Endodermal cell (in vitro differentiated cells): ENCODE measurements around the gene NACAD. TPM values are rescaled to one million over a fixed set of nuclear protein-coding genes. Genes with fewer than 3 reads are reported as not detected.

Experiments used
- DNase-seq: peaks from one replicate; pipeline ENCODE4 v3.0.0-alpha.2; 2017
- H3K27ac ChIP-seq: 2 replicates; pipeline ENCODE4 v1.5.1; 2013; ENCODE audit warnings: mild to moderate bottlenecking, low read depth, low read length, moderate library complexity
- H3K27me3 ChIP-seq: 2 replicates; pipeline ENCODE4 v1.6.1; 2013; ENCODE audit warnings: mild to moderate bottlenecking, low read length, moderate library complexity; ENCODE audit not compliant: insufficient read depth, control insufficient read depth, poor library complexity, severe bottlenecking
- H3K36me3 ChIP-seq: 2 replicates; pipeline ENCODE4 v1.7.0; 2013; ENCODE audit warnings: mild to moderate bottlenecking, low read length, moderate library complexity; ENCODE audit not compliant: control insufficient read depth, insufficient read depth
- H3K4me1 ChIP-seq: one replicate; pipeline ENCODE4 v1.7.0; 2013; ENCODE audit warnings: low read length; ENCODE audit not compliant: control insufficient read depth, insufficient read depth
- H3K4me3 ChIP-seq: 2 replicates; pipeline ENCODE4 v1.5.1; 2013; ENCODE audit warnings: mild to moderate bottlenecking, low read length, moderate library complexity
- H3K9ac ChIP-seq: 2 replicates; pipeline ENCODE4 v1.6.1; 2013; ENCODE audit warnings: mild to moderate bottlenecking, low read length, moderate library complexity; ENCODE audit not compliant: poor library complexity, severe bottlenecking; ENCODE audit errors: extremely low read depth
- H3K9me3 ChIP-seq: 2 replicates; pipeline ENCODE4 v1.6.1; 2013; ENCODE audit warnings: mild to moderate bottlenecking, low read length, moderate library complexity; ENCODE audit not compliant: control insufficient read depth
- H3K27ac Mint-ChIP-seq: 2 replicates; pipeline ENCODE4 v1.8.0; 2020; ENCODE audit warnings: mixed read lengths
- H3K27me3 Mint-ChIP-seq: 2 replicates; pipeline ENCODE4 v1.8.0; 2021; ENCODE audit warnings: mild to moderate bottlenecking, mixed read lengths; ENCODE audit not compliant: insufficient read depth
- H3K36me3 Mint-ChIP-seq: 2 replicates; pipeline ENCODE4 v1.8.0; 2020; ENCODE audit warnings: low read depth, mixed read lengths
- H3K4me1 Mint-ChIP-seq: 2 replicates; pipeline ENCODE4 v1.8.0; 2020; ENCODE audit warnings: mixed read lengths
- H3K4me3 Mint-ChIP-seq: 2 replicates; pipeline ENCODE4 v1.8.0; 2020; ENCODE audit warnings: mild to moderate bottlenecking, moderate library complexity, mixed read lengths
- H3K9me3 Mint-ChIP-seq: 2 replicates; pipeline ENCODE4 v1.8.0; 2020; ENCODE audit warnings: mild to moderate bottlenecking, mixed read lengths
- CTCF ChIP-seq: fragments of 200-600 bp; sonication (generic); conservative IDR thresholded peaks from 2 replicates; pipeline ENCODE4 v1.5.0; 2021; ENCODE audit warnings: antibody characterized with exemption, mild to moderate bottlenecking
- WGBS, 2 experiments: methylation state at CpG; one replicate each; pipeline versions ENCODE4 v1.1.5 to v1.1.7; 2013; ENCODE audit warnings: missing lambda C conversion rate in 2 of 2, mixed read lengths in 1 of 2; ENCODE audit not compliant: insufficient coverage in 1 of 2, insufficient read length in 1 of 2; 5-methylcytosine and 5-hydroxymethylcytosine counted together
- total RNA-seq, 2 donors: library from RNA; stranded (reverse); fragmentation: NEBNext Ultra II Directional in 1 of 2; extraction: Animal tissue kit (Norgen Biotek cat#: 25700) in 1 of 2; gene quantifications; 2 replicates in 1 of 2; 3 replicates in 1 of 2; pipeline ENCODE4 v1.2.1, GENCODE V29; 2021

The NACAD gene
- total RNA-seq, 2 donors from 2014 or later, result 5.8 to 6.7 TPM

GRCh38 chr7:45084336-45084735 is 4.4 kb downstream of the NACAD start:
- H3K9ac ChIP-seq, result no peak overlapping the region

GRCh38 chr7:45082831-45083331 is 5.9 kb downstream of the NACAD start:
- WGBS, 2 experiments, result 88 to 89% methylated on average over 6 to 10 of the region's 10 CpGs
- H3K9me3 Mint-ChIP-seq, result no peaks in the 10 kb centered on the region
- no peaks in the 10 kb centered on the region for H3K4me1 ChIP-seq
- H3K4me3 Mint-ChIP-seq, result no peak overlapping the region
- DNase-seq, result no peak
- no peaks in the 10 kb centered on the region for H3K4me1 Mint-ChIP-seq
- no peak overlapping the region for H3K27ac ChIP-seq
- no peak overlapping the region for H3K4me3 ChIP-seq
- H3K36me3 ChIP-seq, result no peaks in the 10 kb centered on the region
- H3K9ac ChIP-seq, result no peak overlapping the region
- no peaks in the 10 kb centered on the region for H3K27me3 Mint-ChIP-seq
- no peaks in the 10 kb centered on the region for H3K9me3 ChIP-seq
- H3K27me3 ChIP-seq, result peaks cover 1% of the 10 kb centered on the region
- TF ChIP-seq CTCF, result no peak
- peak overlapping the region; percentile 48 for H3K27ac Mint-ChIP-seq
- H3K36me3 Mint-ChIP-seq, result peaks cover 3% of the 10 kb centered on the region

More at GRCh38 chr7:45084336-45084735, 4.4 kb downstream of the NACAD start:
- Mint-ChIP-seq H3K27me3 (peaks cover 5% of the 10 kb centered on the region), H3K9me3 (no peaks in the 10 kb centered on the region), H3K27ac (no peak overlapping the region), H3K4me3 (no peak overlapping the region), H3K4me1 (no peaks in the 10 kb centered on the region), H3K36me3 (no peaks in the 10 kb centered on the region)
- Histone ChIP-seq H3K4me3 (no peak overlapping the region), H3K36me3 (no peaks in the 10 kb centered on the region), H3K27ac (peak overlapping the region; percentile 44), H3K27me3 (peaks cover 6% of the 10 kb centered on the region), H3K4me1 (no peaks in the 10 kb centered on the region), H3K9me3 (no peaks in the 10 kb centered on the region)
- WGBS, 2 experiments, result 91 to 100% methylated on average over 2 to 5 of the region's 5 CpGs
- no peak for DNase-seq
- no peak for TF ChIP-seq CTCF

- TF ChIP-seq CTCF, result no peak
- no peaks in the 10 kb centered on the region for H3K4me1 Mint-ChIP-seq
- Histone ChIP-seq H3K4me3 (no peak overlapping the region), H3K27me3 (no peaks in the 10 kb centered on the region), H3K9ac (no peak overlapping the region), H3K36me3 (no peaks in the 10 kb centered on the region), H3K4me1 (no peaks in the 10 kb centered on the region), H3K27ac (no peak overlapping the region), H3K9me3 (no peaks in the 10 kb centered on the region)
- no peak overlapping the region for H3K4me3 Mint-ChIP-seq
- H3K36me3 Mint-ChIP-seq, result peaks cover 3% of the 10 kb centered on the region
- DNase-seq, result no peak
- H3K27ac Mint-ChIP-seq, result no peak overlapping the region
- H3K27me3 Mint-ChIP-seq, result no peaks in the 10 kb centered on the region
- H3K9me3 Mint-ChIP-seq, result no peaks in the 10 kb centered on the region
- WGBS, 2 experiments, result 91 to 95% methylated on average over 10 to 18 of the region's 18 CpGs
Observed at GRCh38 chr7:45082031-45082830, 6.5 kb downstream of the NACAD start.
